Activated CD8-positive, alpha-beta T cell treated with anti-CD3 and anti-CD28 coated beads for 36 hours (primary cell): Measurements from ENCODE around the gene METAP1D. TPM values are rescaled to one million over a fixed set of nuclear protein-coding genes. Genes with fewer than 3 reads are reported as not detected.

Source experiments
- ATAC-seq: fragments of 200-7000 bp; cut with Tn5 transposase; one replicate; pipeline ENCODE4 v1.10.0; 2021; ENCODE audit warnings: mild to moderate bottlenecking, moderate library complexity
- CTCF ChIA-PET: fragments of 350-600 bp; sonication (Branson Sonifier 250); formaldehyde crosslinking; loops from one replicate; lab custom pipeline; 2021; ENCODE audit warnings: antibody characterized with exemption; lab: Charles Lee
- POLR2A ChIA-PET: fragments of 350-600 bp; sonication (Branson Sonifier 250); formaldehyde crosslinking; loops from one replicate; lab custom pipeline; 2021; ENCODE audit warnings: antibody characterized with exemption; lab: Charles Lee
- DNase-seq: peaks from one replicate; pipeline ENCODE4 v3.0.0-alpha.2; 2020
- H3K27ac Mint-ChIP-seq: one replicate; pipeline ENCODE4 v1.8.0; 2021; ENCODE audit warnings: mild to moderate bottlenecking, mixed read lengths
- H3K27me3 Mint-ChIP-seq: one replicate; pipeline ENCODE4 v1.8.0; 2021; ENCODE audit warnings: mixed read lengths
- H3K36me3 Mint-ChIP-seq: one replicate; pipeline ENCODE4 v1.8.0; 2021; ENCODE audit warnings: low read depth, mixed read lengths
- H3K4me1 Mint-ChIP-seq: one replicate; pipeline ENCODE4 v1.8.0; 2021; ENCODE audit warnings: low read depth, mixed read lengths
- H3K4me3 Mint-ChIP-seq: one replicate; pipeline ENCODE4 v1.8.0; 2021; ENCODE audit warnings: mild to moderate bottlenecking, moderate library complexity, mixed read lengths
- H3K9me3 Mint-ChIP-seq: one replicate; pipeline ENCODE4 v1.8.0; 2021; ENCODE audit warnings: mixed read lengths
- intact Hi-C: fragments of 100-400 bp; cut with micrococcal nuclease; formaldehyde crosslinking; loops from one replicate; pipeline ENCODE4 v1.10.0; 2022
- total RNA-seq, 2 experiments: library from RNA; stranded (reverse); gene quantifications; one replicate each; pipeline ENCODE4 v1.2.3, GENCODE V29; 2021
- TF ChIP-seq, protein P1 (sequence below): fragments of 200-600 bp; IDR thresholded peaks from one replicate; pipeline ENCODE4 v1.8.0; 2022; ENCODE audit warnings: antibody characterized with exemption, mild to moderate bottlenecking

METAP1D gene
- 1 to 10 TPM; 5.4 to 8.8 TPM for total RNA-seq

DNA sequence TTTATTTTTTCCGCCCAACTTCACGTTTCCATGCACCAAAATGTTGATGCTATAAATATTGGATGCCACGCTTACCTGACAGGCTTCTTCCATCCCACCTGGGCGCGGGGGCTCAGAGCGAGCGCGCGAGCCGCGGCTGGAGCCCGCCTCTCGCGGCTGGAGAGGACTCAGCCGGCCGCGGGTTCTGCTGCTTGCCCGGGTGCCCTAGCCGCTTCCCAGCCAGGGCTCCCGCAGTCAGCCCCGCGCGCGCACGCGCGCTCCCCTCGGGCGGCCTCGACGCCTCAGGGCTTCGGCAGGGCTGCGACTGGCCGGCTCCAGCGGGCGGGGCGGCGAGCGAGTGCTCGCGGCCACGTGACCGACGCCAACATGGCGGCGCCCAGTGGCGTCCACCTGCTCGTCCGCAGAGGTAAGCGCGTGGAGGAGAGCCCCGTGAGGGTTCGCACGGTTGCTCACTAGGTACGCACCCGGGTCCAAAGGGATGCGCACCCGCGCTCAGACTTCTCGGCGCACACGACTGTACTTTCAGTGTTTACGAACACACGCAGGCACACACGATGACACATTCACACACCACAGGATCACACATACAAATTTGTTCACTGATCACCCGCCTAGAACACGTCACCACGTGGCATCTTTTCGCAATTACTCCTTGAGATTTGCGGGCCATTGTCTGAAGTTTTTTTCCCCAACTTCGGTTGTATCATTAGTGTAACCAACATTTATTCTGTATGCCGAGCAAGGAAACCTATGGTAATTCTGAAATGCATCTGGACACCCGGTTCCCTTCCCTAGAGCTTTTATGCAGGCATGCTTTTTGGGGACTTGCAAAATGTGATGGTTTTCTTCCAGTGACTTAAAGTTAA lies at the start of gene METAP1D:
TSS of gene METAP1D (plus strand) at position 350 of the 866 bp plus-strand sequence. CDS start at position 367, 17 bp downstream.
- intact Hi-C loops: no loop called here
- ATAC-seq (peak; percentile 97), DNase-seq (peak; percentile 90)
- peak within 1 kb of the TSS; percentile 92 for H3K27ac Mint-ChIP-seq
- CTCF ChIA-PET: interaction anchor here (0.6 to 1.0 kb wide), 4 partner anchors 38 to 426 kb away, joined by 3 read pairs; no protein-coding TSS in a partner anchor
- peak within 1 kb of the TSS; percentile 78 for H3K4me3 Mint-ChIP-seq
- peaks cover 22% of the 10 kb centered on the region for H3K4me1 Mint-ChIP-seq
- H3K9me3 Mint-ChIP-seq: no peaks in the 10 kb centered on the region
- peaks cover 4% of the 10 kb centered on the region for H3K27me3 Mint-ChIP-seq
- H3K36me3 Mint-ChIP-seq: peaks cover 5% of the 10 kb centered on the region
- TF ChIP-seq, protein P1, sequence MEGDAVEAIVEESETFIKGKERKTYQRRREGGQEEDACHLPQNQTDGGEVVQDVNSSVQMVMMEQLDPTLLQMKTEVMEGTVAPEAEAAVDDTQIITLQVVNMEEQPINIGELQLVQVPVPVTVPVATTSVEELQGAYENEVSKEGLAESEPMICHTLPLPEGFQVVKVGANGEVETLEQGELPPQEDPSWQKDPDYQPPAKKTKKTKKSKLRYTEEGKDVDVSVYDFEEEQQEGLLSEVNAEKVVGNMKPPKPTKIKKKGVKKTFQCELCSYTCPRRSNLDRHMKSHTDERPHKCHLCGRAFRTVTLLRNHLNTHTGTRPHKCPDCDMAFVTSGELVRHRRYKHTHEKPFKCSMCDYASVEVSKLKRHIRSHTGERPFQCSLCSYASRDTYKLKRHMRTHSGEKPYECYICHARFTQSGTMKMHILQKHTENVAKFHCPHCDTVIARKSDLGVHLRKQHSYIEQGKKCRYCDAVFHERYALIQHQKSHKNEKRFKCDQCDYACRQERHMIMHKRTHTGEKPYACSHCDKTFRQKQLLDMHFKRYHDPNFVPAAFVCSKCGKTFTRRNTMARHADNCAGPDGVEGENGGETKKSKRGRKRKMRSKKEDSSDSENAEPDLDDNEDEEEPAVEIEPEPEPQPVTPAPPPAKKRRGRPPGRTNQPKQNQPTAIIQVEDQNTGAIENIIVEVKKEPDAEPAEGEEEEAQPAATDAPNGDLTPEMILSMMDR: no peak
- POLR2A ChIA-PET: interaction anchor here (0.6 to 1.6 kb wide), 6 partner anchors 10 to 296 kb away, joined by 3 to 5 read pairs (median 3); partner anchors contain the start of genes HAT1 and SLC25A12

DNA sequence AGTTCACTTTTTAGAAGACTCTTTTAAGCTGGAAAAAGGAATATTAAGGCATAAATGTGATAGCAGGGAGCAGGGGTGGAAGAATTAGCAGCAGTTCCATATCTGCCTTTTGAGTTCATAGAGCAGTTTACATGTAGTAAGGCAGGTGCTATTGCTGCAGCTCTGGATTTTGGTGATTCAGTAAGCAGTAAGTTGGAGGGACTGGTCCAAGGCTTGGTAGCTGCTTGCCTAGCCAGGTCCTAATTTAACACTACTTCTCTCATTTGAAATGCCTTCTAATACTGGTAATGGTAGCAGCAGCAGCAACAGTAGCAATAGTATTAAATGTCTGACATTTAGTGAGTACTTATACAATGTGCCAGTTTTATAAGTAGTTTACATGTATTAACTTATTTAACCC lies 47.5 kb upstream of the METAP1D start:
- Mint-ChIP-seq H3K9me3 (no peaks in the 10 kb centered on the region), H3K4me3 (no peak overlapping the region), H3K27ac (no peak overlapping the region), H3K4me1 (peaks cover 19% of the 10 kb centered on the region), H3K36me3 (peaks cover 31% of the 10 kb centered on the region), H3K27me3 (no peaks in the 10 kb centered on the region)
- ATAC-seq: no peak
- CTCF ChIA-PET: no interaction called here
- DNase-seq: no peak
- TF ChIP-seq, protein P1: no peak
- POLR2A ChIA-PET: no interaction called here
- intact Hi-C loops: no loop called here

DNA sequence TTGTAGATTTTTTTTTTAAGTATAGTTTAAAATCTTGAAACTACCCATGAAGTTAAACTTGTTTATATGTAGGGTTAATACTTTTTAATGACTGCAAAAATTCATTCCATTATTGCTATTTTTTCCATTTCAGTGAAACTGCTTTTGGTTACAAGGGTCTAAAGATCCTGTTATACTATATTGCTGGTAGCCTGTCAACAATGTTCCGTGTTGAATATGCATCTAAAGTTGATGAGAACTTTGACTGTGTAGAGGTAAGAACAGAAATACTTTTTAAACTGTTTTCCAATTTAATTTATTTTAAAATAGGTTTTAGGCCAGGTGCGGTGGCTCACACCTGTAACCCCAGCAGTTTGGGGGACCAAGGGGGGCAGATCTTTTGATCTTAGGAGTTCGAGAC lies 47.0 kb upstream of the METAP1D start:
- TF ChIP-seq, protein P1: no peak
- ATAC-seq (no peak), DNase-seq (no peak)
- Mint-ChIP-seq H3K4me1 (peaks cover 21% of the 10 kb centered on the region), H3K27ac (no peak overlapping the region), H3K4me3 (no peak overlapping the region), H3K27me3 (no peaks in the 10 kb centered on the region), H3K9me3 (no peaks in the 10 kb centered on the region), H3K36me3 (peaks cover 33% of the 10 kb centered on the region)
- CTCF ChIA-PET: no interaction called here
- intact Hi-C loops: no loop called here
- POLR2A ChIA-PET: no interaction called here

DNA sequence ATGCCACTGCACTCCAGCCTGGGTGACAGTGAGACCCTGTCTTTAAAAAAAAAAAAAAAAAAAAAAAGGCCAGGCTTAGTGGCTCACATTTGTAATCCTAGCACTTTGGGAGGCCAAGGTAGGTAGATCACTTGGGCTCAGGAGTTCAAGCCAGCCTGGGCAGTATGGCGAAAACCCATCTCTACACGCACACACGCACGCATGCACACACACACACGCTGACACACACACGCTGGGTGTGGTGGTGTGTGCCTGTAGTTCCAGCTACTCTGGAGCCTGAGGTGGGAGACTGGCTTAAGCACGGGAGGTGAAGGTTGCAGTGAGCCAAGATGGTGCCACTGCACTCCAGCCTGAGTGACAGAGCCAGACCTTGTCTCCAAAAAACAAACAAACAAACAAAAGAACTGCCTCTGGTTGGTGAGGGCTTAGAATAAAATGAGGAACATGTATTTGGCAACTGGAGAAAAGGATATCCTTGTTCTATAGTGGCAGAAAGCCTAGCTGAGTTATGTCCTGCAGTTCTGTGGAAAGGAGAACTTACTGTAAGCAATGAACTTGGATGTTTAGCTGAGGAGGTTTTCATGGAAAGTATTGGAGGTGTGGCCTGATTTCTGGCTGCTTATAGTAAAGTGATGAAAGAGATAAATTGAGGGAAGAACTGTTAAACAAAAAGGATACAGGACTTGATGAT lies 43.5 kb upstream of the METAP1D start:
- Mint-ChIP-seq H3K27me3 (no peaks in the 10 kb centered on the region), H3K36me3 (peaks cover 23% of the 10 kb centered on the region), H3K9me3 (no peaks in the 10 kb centered on the region), H3K4me3 (no peak overlapping the region), H3K27ac (no peak overlapping the region), H3K4me1 (peaks cover 28% of the 10 kb centered on the region)
- ATAC-seq (no peak), DNase-seq (no peak)
- intact Hi-C loops: no loop called here
- ChIA-PET POLR2A (interaction anchor here (1.8 kb wide), 1 partner anchor 20 kb away, joined by 4 read pairs; no protein-coding TSS in a partner anchor), CTCF (interaction anchor here (1.4 kb wide), 1 partner anchor 16 kb away, joined by 3 read pairs; no protein-coding TSS in a partner anchor)
- TF ChIP-seq, protein P1: no peak
